ENCODE measurements around the gene POLR2E. TPM values are rescaled to one million over a fixed set of nuclear protein-coding genes. Genes with fewer than 3 reads are reported as not detected.
A peak's percentile ranks its signal among the peaks of the same experiment; 100 is the strongest.

POLR2E gene
- total RNA-seq, 1 experiment from 2014 or later, result 261 TPM

DNA sequence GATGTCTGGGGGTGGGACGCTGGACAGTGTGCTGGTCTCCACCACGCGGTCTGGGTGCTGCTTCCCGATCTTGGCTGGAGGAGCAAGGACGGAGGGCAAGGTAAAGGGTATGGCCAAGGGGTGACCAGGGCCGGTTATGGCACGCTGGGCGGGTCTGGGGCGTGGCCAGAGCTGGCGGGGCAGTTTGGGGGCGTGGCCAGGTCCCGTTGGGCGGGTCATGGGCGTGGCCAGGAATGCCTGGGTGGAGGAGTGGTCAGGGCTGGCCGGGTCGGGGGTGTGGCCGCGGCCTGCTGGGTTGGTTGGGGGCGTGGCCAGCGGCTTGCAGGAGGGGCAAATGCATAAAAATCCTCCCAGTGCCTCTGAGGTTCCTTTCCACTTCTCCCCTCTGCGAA, 27.8 kb upstream of the POLR2E start:
- Histone ChIP-seq H3K79me1 (ENCODE audit: insufficient read depth, low read depth, low read length, poor library complexity, severe bottlenecking) (no peaks in the 10 kb centered on the region), H2BK20ac (ENCODE audit: low read depth, low read length, poor library complexity, severe bottlenecking) (no peak overlapping the region), H2BK5ac (ENCODE audit: insufficient read length, low read length) (no peak overlapping the region), H4K20me1 (ENCODE audit: control insufficient read depth, insufficient read depth, insufficient read length) (no peaks in the 10 kb centered on the region), H2BK15ac (ENCODE audit: low read depth, low read length) (no peak overlapping the region), H2BK120ac (ENCODE audit: low read depth, low read length, poor library complexity, severe bottlenecking) (no peak overlapping the region), H4K8ac (replicated peaks; ENCODE audit: insufficient read length, low read depth, low read length) (no peak overlapping the region), H3K23ac (ENCODE audit: insufficient read length, low read depth, low read length) (no peak overlapping the region), H2AFZ (ENCODE audit: low read length) (no peak overlapping the region), H3K4ac (ENCODE audit: low read depth, low read length) (no peak overlapping the region), H2AK5ac (ENCODE audit: insufficient read length, low read length) (no peak overlapping the region), H3K27me3 (ENCODE audit: insufficient read depth, low read length) (no peaks in the 10 kb centered on the region), H3T11ph (ENCODE audit: low read length) (no peak overlapping the region), H3K9me3 (ENCODE audit: control insufficient read depth, low read depth, low read length) (no peaks in the 10 kb centered on the region), H3K23me2 (ENCODE audit: insufficient read length, low read depth, low read length, poor library complexity, severe bottlenecking) (no peaks in the 10 kb centered on the region), H3K9ac (ENCODE audit: extremely low read depth, insufficient read length, low read length) (no peak overlapping the region), H3K14ac (ENCODE audit: insufficient read depth, low read length) (no peak overlapping the region), H3K27ac (ENCODE audit: insufficient read length, low read depth, low read length) (no peak overlapping the region), H4K91ac (ENCODE audit: insufficient read length, low read depth, low read length) (no peak overlapping the region), H3K79me2 (ENCODE audit: insufficient read depth, low read length) (no peaks in the 10 kb centered on the region), H3K4me1 (ENCODE audit: insufficient read depth, low read length) (no peaks in the 10 kb centered on the region), H4K5ac (ENCODE audit: insufficient read length, low read depth, low read length) (no peak overlapping the region), H3K4me2 (ENCODE audit: insufficient read depth, insufficient read length, low read length) (no peak overlapping the region), H2BK12ac (ENCODE audit: insufficient read length, low read depth, low read length) (no peak overlapping the region), H3K18ac (ENCODE audit: insufficient read length, low read depth, low read length) (no peak overlapping the region), H3K56ac (ENCODE audit: insufficient read length, low read depth, low read length) (no peak overlapping the region)
- WGBS (ENCODE audit: extremely low coverage, insufficient read length, low lambda C conversion rate), result no CpG with 5 or more reads among the region's 21 CpGs
- TF ChIP-seq CTCF (conservative IDR thresholded peaks at IDR 0.05), result no peak
- peaks cover 14 to 50% (median 37%) of the 10 kb centered on the region in 3 experiments; a peak in 6 of 7 replicates for H3K36me3 Mint-ChIP-seq (ENCODE audit: insufficient read depth in 1 of 3, low read depth in 3 of 3)
- peak; percentile 90 for DNase-seq
- peak overlapping the region in 1 of 3 experiments; percentile 48; a peak in 1 of 7 replicates for H3K27ac Mint-ChIP-seq
- no peaks in the 10 kb centered on the region for H3K27me3 Mint-ChIP-seq (ENCODE audit: low read depth)
- H3K4me3 Mint-ChIP-seq, result peak overlapping the region in 1 of 2 experiments; percentile 40; a peak in 2 of 5 replicates
- peaks cover 2 to 7% of the 10 kb centered on the region in 2 experiments; a peak in 3 of 4 replicates for H3K4me1 Mint-ChIP-seq
- H3K9me3 Mint-ChIP-seq, result no peaks in the 10 kb centered on the region; a peak in 1 of 5 replicates
